HFF-Myc (cell line): ENCODE measurements around the gene FRY.

Experiments
- DNase-seq: peaks from one replicate; pipeline ENCODE4 v3.0.0-alpha.2; 2011; ENCODE audit warnings: low read depth; ENCODE audit errors: extremely low read depth
- H3K4me3 ChIP-seq: replicated peaks from 2 replicates; pipeline ENCODE4 v1.5.1; 2011; ENCODE audit warnings: low read depth, mild to moderate bottlenecking, control low read depth, low read length
- TF ChIP-seq, protein P1 (sequence below): IDR thresholded peaks from 2 replicates; pipeline ENCODE4 v1.5.1; 2012; ENCODE audit warnings: mild to moderate bottlenecking, low read depth, low read length, control low read depth; ENCODE audit errors: missing control alignments

Gene FRY

DNA sequence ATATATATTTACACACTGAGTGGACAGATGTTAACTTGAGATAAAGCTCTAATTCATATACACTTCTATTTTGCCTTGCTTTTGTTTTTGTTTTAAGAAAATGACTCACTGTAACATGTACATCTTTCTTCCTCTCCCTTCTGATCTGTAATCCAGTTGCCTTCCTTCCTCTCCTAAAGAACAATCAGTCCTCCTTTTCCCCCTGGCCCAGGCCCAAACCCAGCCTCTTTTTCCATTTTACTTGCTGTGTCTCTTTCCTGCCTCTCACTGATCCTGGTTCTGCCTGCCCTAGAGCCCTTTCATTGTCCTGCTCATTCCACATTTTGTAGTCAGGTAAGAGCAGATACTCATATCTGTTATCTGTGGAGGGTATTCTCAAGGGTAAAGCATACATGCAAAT lies 232.8 kb downstream of the FRY start:
- TF ChIP-seq, protein P1, sequence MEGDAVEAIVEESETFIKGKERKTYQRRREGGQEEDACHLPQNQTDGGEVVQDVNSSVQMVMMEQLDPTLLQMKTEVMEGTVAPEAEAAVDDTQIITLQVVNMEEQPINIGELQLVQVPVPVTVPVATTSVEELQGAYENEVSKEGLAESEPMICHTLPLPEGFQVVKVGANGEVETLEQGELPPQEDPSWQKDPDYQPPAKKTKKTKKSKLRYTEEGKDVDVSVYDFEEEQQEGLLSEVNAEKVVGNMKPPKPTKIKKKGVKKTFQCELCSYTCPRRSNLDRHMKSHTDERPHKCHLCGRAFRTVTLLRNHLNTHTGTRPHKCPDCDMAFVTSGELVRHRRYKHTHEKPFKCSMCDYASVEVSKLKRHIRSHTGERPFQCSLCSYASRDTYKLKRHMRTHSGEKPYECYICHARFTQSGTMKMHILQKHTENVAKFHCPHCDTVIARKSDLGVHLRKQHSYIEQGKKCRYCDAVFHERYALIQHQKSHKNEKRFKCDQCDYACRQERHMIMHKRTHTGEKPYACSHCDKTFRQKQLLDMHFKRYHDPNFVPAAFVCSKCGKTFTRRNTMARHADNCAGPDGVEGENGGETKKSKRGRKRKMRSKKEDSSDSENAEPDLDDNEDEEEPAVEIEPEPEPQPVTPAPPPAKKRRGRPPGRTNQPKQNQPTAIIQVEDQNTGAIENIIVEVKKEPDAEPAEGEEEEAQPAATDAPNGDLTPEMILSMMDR = no peak
- DNase-seq = no peak
- no peak overlapping the region for H3K4me3 ChIP-seq

DNA sequence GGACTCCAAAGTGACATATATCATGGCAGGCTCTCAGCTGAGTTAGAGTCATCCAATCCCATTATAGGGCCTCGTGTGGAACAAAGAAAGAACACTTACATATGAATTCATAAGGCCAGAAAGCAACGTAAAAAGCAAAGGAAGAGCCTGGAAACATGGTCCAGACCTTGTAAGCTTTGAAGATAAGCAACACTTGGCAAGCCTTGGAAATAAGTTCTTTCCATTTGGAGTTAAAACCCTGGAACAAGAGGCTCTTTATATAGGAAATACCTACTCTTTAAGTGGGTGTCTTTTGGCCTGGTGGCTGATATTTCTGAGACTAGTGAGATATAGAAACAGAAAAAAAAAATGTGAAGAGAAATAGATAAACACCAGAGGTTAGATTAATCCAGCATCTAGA lies 234.2 kb downstream of the FRY start:
- DNase-seq = no peak
- H3K4me3 ChIP-seq = no peak overlapping the region
- TF ChIP-seq, protein P1 = no peak

DNA sequence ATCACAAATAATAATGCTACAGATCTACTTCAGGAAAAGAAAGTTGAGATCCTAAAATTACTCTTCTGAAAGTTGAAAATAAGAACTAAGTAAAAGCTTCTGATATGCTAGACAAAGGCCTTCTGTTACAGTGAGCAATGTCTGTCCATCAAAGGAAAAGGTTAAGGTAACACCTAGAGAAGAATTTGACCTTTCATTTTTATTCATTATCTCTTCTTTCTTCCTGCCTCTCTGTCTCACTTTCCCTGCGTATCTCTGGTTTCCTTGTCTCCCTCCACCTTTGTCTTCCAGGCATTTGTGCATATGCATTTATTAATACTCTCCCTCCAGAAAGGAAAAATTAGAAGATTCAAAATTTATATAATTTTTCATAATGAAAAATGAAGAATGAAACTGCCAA lies 234.6 kb downstream of the FRY start:
- DNase-seq = no peak
- TF ChIP-seq, protein P1 = no peak
- H3K4me3 ChIP-seq = no peak overlapping the region

DNA sequence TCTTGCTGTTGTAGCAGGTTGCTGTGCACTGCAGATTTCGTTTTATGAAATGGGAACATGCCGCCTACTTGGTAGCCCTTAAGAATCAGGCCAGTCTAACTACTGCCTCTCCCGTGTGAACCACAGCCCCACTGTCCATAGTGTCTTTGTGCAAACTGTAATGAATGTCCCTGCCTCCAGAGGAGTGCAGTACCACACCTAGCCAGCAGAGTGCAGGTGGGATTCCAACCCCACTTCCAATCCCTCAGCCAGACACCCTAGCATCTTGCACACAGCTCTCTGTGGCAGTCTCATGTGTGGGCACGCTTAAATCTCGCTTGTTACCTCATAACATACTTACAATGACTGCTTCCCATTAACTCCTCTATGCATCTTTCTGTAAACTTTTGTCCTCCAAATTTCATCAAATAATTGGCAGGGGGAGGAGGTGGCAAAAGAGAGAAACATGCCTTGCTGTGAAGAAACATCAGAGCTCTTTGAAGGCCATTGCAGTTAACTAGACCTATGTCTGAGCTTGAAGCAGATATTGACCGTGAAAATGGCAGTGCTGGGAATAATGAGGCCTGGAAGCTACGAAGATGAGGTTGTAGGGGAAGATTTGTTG lies 236.4 kb downstream of the FRY start:
- TF ChIP-seq, protein P1 = peak; percentile 76
- H3K4me3 ChIP-seq = no peak overlapping the region
- no peak for DNase-seq

DNA sequence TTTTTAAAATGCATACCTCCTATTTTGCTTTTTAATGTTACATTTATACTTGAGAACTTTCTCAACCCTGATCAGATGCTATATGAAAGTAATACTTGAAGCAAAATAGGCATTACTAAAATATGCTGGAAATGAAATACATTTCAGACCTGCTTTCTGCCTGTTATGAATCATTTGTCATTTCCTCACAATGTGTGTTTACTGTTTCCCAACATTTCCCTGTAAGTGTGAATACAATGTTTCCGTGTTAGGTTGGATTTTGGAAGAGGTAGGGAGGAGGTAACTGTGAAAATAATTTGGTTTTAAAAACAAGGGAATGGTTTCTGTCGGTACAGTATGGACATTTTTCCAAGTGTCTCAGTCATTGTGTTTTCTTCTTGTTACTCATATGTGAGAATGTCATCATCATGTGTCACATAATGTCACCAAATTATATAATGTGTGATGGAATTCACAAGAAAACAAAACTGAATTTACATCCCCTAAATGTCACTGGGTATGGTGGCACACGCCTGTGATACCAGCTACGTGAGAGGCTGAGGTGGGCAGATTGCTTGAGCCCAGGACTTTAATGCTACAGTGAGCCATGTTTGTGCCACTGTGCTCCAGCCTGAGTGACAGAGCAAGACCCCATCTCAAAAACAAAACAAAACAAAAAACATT lies 240.6 kb downstream of the FRY start:
- no peak overlapping the region for H3K4me3 ChIP-seq
- TF ChIP-seq, protein P1 = no peak
- DNase-seq = no peak

DNA sequence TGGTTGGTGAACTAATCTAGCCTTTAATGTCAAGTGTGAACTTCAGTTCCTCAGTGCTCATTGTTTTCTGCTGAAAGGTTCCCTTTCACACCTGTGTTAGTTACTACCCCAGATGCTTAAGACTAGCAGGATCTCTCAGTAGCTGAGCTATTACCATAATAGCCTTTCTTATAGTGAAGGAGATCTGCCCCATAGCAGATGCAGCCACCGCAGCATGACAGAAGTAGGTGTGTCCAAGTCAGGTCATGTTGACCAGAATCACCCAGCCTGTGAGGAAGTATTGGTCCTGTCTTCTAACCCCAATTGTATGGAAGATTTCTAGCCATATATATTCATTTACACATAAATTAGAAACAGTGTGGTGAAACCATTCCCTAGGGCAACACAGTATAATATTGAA lies 246.3 kb downstream of the FRY start:
- no peak overlapping the region for H3K4me3 ChIP-seq
- TF ChIP-seq, protein P1 = no peak
- no peak for DNase-seq

DNA sequence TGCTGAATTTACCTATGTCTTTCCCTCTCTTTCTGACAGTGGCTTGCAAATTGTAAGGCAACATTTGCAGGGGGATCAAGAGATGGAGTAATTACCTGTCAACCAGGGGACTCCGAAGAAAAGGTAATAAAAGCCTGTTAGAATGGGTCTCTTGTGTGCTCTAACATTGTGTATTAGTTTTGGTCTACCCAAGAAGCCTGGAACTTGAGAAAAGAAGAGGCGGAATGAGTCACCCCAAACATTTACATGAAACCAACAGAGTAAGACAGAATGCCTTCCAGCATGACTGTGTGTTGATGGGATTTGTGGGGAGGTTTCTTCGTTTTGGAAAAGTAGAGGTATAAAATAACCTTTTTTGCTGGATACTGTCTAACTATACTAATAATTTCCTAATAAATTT lies 246.9 kb downstream of the FRY start:
- H3K4me3 ChIP-seq = no peak overlapping the region
- no peak for DNase-seq
- TF ChIP-seq, protein P1 = no peak
